ENCODE data around the gene MRPL58.
A peak's percentile ranks its signal among the peaks of the same experiment; 100 is the strongest.
"Not testable (repeated sequence)": the region's sequence is repeated elsewhere in the genome, so short reads cannot be mapped to it uniquely, and the experiment has no call there.

The MRPL58 gene

DNA sequence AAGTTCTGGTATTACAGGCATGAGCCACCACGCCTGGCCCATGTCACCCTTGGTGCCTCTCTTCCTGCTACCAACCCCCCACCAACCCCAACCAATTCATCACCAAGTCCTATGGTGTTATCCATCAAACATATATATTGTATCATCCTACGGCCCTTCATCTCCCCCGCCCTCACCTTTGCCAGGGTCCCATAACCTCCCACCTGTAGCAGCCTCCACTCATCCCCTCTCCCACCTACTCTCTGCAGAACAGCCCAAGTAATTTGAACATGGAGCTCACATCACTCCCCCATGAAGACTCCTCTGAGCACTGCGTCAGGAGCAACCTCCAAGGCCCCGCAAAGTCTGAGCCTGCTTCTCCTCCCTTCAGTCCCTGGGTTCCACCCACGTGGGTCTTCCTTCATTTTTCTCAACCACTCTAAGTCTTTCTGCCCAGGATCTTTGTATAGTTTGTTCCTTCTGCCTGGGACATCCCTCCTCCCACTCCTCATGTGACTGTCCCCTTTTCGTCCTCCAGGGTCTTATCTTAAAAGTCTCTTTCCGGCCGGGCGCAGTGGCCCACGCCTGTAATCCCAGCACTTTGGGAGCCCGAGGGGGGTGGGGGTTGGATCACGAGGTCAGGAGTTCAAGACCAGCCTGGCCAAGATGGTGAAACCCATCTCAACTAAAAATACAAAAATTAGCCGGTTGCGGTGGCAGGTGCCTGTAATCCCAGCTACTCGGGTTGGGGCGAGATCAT, 32.9 kb upstream of the MRPL58 start:
- no peak overlapping the region for H3K4me3 ChIP-seq (ENCODE audit: severe bottlenecking)
- no peak for ATAC-seq (ENCODE audit: low read depth)
- peaks cover 5% of the 10 kb centered on the region for H3K27me3 ChIP-seq (ENCODE audit: insufficient read depth, poor library complexity, severe bottlenecking)
- no peaks in the 10 kb centered on the region for H3K36me3 ChIP-seq (ENCODE audit: low read depth)
- H3K27ac ChIP-seq (ENCODE audit: poor library complexity, severe bottlenecking): no peak overlapping the region
- H3K4me1 ChIP-seq (ENCODE audit: insufficient read depth, poor library complexity, severe bottlenecking): peaks cover 6% of the 10 kb centered on the region
- no peaks in the 10 kb centered on the region for H3K9me3 ChIP-seq (ENCODE audit: severe bottlenecking)
- TF ChIP-seq, protein P1, sequence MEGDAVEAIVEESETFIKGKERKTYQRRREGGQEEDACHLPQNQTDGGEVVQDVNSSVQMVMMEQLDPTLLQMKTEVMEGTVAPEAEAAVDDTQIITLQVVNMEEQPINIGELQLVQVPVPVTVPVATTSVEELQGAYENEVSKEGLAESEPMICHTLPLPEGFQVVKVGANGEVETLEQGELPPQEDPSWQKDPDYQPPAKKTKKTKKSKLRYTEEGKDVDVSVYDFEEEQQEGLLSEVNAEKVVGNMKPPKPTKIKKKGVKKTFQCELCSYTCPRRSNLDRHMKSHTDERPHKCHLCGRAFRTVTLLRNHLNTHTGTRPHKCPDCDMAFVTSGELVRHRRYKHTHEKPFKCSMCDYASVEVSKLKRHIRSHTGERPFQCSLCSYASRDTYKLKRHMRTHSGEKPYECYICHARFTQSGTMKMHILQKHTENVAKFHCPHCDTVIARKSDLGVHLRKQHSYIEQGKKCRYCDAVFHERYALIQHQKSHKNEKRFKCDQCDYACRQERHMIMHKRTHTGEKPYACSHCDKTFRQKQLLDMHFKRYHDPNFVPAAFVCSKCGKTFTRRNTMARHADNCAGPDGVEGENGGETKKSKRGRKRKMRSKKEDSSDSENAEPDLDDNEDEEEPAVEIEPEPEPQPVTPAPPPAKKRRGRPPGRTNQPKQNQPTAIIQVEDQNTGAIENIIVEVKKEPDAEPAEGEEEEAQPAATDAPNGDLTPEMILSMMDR (IDR thresholded peaks at IDR 0.05; ENCODE audit: poor library complexity, severe bottlenecking): no peak
- DNase-seq (ENCODE audit: low spot score): no peak

GRCh38 chr17:74981318-74981978, 31.0 kb upstream of the MRPL58 start:
- TF ChIP-seq, protein P1 (IDR thresholded peaks at IDR 0.05; ENCODE audit: poor library complexity, severe bottlenecking): no peak
- Histone ChIP-seq H3K9me3 (ENCODE audit: severe bottlenecking) (no peaks in the 10 kb centered on the region), H3K27ac (ENCODE audit: poor library complexity, severe bottlenecking) (peak overlapping the region; percentile 52), H3K4me3 (ENCODE audit: severe bottlenecking) (peak overlapping the region; percentile 59), H3K36me3 (ENCODE audit: low read depth) (no peaks in the 10 kb centered on the region), H3K4me1 (ENCODE audit: insufficient read depth, poor library complexity, severe bottlenecking) (peaks cover 6% of the 10 kb centered on the region), H3K27me3 (ENCODE audit: insufficient read depth, poor library complexity, severe bottlenecking) (no peaks in the 10 kb centered on the region)
- peak; percentile 37; the same call in 2 of the 3 replicates for ATAC-seq (ENCODE audit: low read depth)
- no peak for DNase-seq (ENCODE audit: low spot score)

- TF ChIP-seq, protein P1 (IDR thresholded peaks at IDR 0.05; ENCODE audit: poor library complexity, severe bottlenecking): no peak
- H3K27me3 ChIP-seq (ENCODE audit: insufficient read depth, poor library complexity, severe bottlenecking): no peaks in the 10 kb centered on the region
- H3K4me3 ChIP-seq (ENCODE audit: severe bottlenecking): peak overlapping the region; percentile 59
- ATAC-seq (ENCODE audit: low read depth) (peak; percentile 83), DNase-seq (ENCODE audit: low spot score) (no peak)
- H3K36me3 ChIP-seq (ENCODE audit: low read depth): no peaks in the 10 kb centered on the region
- H3K9me3 ChIP-seq (ENCODE audit: severe bottlenecking): no peaks in the 10 kb centered on the region
- peak overlapping the region; percentile 52 for H3K27ac ChIP-seq (ENCODE audit: poor library complexity, severe bottlenecking)
- H3K4me1 ChIP-seq (ENCODE audit: insufficient read depth, poor library complexity, severe bottlenecking): peaks cover 6% of the 10 kb centered on the region
Observed at GRCh38 chr17:74981979-74982662, 30.3 kb upstream of the MRPL58 start.

DNA sequence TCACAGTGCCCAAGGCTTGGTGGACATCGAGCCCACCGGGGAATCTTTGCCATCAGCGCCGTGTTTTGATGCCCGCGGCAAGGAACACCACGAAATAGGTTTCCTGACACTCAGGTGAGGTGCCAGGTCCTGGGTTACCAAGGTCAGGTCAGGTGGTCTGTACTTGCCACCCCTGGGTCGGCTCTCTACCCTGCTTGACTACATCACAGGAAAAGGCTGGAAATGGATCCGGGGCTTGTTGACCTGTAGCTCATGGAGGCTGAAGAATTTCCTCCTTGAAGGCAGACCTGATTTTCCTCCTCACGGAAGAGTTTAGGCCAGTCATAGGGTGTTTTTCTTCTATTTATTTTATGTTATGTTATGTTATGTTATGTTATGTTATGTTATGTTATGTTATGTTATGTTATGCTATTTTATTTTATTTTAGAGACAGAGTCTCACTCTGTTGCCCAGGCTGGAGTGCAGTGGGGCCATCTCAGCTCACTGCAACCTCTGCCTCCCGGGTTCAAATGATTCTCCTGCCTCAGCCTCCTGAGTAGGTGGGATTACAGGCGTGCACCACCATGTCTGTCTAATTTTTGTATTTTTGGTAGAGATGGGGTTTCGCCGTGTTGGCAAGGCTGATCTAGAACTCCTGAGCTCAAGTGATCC, 29.7 kb upstream of the MRPL58 start:
- H3K4me1 ChIP-seq (ENCODE audit: insufficient read depth, poor library complexity, severe bottlenecking); DNase-seq (ENCODE audit: low spot score); H3K9me3 ChIP-seq (ENCODE audit: severe bottlenecking); H3K36me3 ChIP-seq (ENCODE audit: low read depth); H3K27me3 ChIP-seq (ENCODE audit: insufficient read depth, poor library complexity, severe bottlenecking): not testable (repeated sequence)
- ATAC-seq (ENCODE audit: low read depth): peak; percentile 31; the same call in 2 of the 3 replicates
- peak overlapping the region; percentile 59 for H3K4me3 ChIP-seq (ENCODE audit: severe bottlenecking)
- H3K27ac ChIP-seq (ENCODE audit: poor library complexity, severe bottlenecking): peak overlapping the region; percentile 52

DNA sequence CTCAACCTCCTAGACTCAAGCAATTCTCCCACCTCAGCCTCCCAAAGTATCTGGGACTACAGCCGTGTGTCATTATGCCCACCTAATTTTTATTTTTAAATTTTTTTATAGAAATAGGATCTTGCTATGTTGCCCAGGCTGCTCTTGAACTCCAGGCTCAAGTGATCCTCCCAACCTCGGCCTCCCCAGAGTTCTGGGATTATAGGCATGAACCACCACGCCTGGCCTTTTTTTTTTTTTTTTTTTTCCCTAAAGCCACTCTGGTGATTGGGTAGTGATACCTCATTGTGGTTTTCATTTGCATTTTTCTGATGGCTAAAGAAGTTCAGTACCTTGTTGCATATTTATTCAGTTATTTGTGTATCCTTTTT, 26.3 kb upstream of the MRPL58 start:
- TF ChIP-seq, protein P1 (IDR thresholded peaks at IDR 0.05; ENCODE audit: poor library complexity, severe bottlenecking): no peak
- Histone ChIP-seq H3K4me3 (ENCODE audit: severe bottlenecking) (no peak overlapping the region), H3K9me3 (ENCODE audit: severe bottlenecking) (no peaks in the 10 kb centered on the region), H3K4me1 (ENCODE audit: insufficient read depth, poor library complexity, severe bottlenecking) (peaks cover 8% of the 10 kb centered on the region), H3K36me3 (ENCODE audit: low read depth) (no peaks in the 10 kb centered on the region), H3K27ac (ENCODE audit: poor library complexity, severe bottlenecking) (no peak overlapping the region), H3K27me3 (ENCODE audit: insufficient read depth, poor library complexity, severe bottlenecking) (no peaks in the 10 kb centered on the region)
- DNase-seq (ENCODE audit: low spot score): no peak
- no peak for ATAC-seq (ENCODE audit: low read depth)
